OCI-LY7 (cell line): ENCODE data around the gene GOSR1. TPM values are rescaled to one million over a fixed set of nuclear protein-coding genes. Genes with fewer than 3 reads are reported as not detected.
A peak's percentile ranks its signal among the peaks of the same experiment; 100 is the strongest.
"Not testable (repeated sequence)": the region's sequence is repeated elsewhere in the genome, so short reads cannot be mapped to it uniquely, and the experiment has no call there.

Experiments used
- BruUV-seq: library from RNA; stranded (reverse); fragments of 400-500 nt; replicated peaks from 2 replicates; lab custom pipeline; 2021; lab: Mats Ljungman, UMichigan
- CTCF ChIA-PET: fragments of 300-600 bp; sonication (Branson Sonifier 250); formaldehyde crosslinking; loops from one replicate; lab custom pipeline; 2022; ENCODE audit warnings: antibody characterized with exemption; ENCODE audit not compliant: unreplicated experiment; lab: Charles Lee
- POLR2A ChIA-PET: fragments of 300-600 bp; sonication (Branson Sonifier 250); formaldehyde crosslinking; loops from one replicate; lab custom pipeline; 2022; ENCODE audit warnings: antibody characterized with exemption; lab: Charles Lee
- DNase-seq: peaks from one replicate; pipeline ENCODE4 v3.0.0-alpha.2; 2015; ENCODE audit warnings: low spot score
- H2AFZ ChIP-seq: fragments of 200-600 bp; sonication (generic), shearing (Covaris generic); 2 replicates; pipeline ENCODE4 v1.6.1; 2014; ENCODE audit warnings: mild to moderate bottlenecking, antibody characterized with exemption, low read length, moderate library complexity
- H3K27ac ChIP-seq: fragments of 200-600 bp; sonication (generic); 2 replicates; pipeline ENCODE4 v1.5.1; 2014; ENCODE audit warnings: mixed run types, low read depth, mild to moderate bottlenecking, moderate library complexity, low read length, inconsistent platforms; ENCODE audit not compliant: poor library complexity, severe bottlenecking
- H3K36me3 ChIP-seq: fragments of 200-600 bp; sonication (generic); 2 replicates; pipeline ENCODE4 v1.6.1; 2014; ENCODE audit warnings: mild to moderate bottlenecking, antibody characterized with exemption, low read length, moderate library complexity, mixed read lengths; ENCODE audit not compliant: insufficient read depth
- H3K4me1 ChIP-seq: fragments of 200-600 bp; sonication (generic); 2 replicates; pipeline ENCODE4 v1.5.1; 2014; ENCODE audit warnings: mild to moderate bottlenecking, low read length; ENCODE audit not compliant: insufficient read depth, poor library complexity, severe bottlenecking
- H3K4me2 ChIP-seq: fragments of 200-600 bp; sonication (generic); 2 replicates; pipeline ENCODE4 v1.6.1; 2014; ENCODE audit warnings: mild to moderate bottlenecking, low read length
- H3K4me3 ChIP-seq: fragments of 200-600 bp; sonication (generic); 2 replicates; pipeline ENCODE4 v1.5.1; 2014; ENCODE audit warnings: mild to moderate bottlenecking, low read depth, low read length; ENCODE audit not compliant: poor library complexity, severe bottlenecking
- H3K79me2 ChIP-seq: fragments of 200-600 bp; sonication (generic); 2 replicates; pipeline ENCODE4 v1.6.1; 2016; ENCODE audit warnings: low read depth, mild to moderate bottlenecking, low read length, moderate library complexity, mixed read lengths; ENCODE audit not compliant: insufficient read depth
- H3K9me2 ChIP-seq: fragments of 200-600 bp; sonication (generic); 2 replicates; pipeline ENCODE4 v1.6.1; 2016; ENCODE audit warnings: mild to moderate bottlenecking, low read length, mixed read lengths; ENCODE audit not compliant: insufficient read depth
- H3K9me3 ChIP-seq: fragments of 200-600 bp; sonication (generic); 2 replicates; pipeline ENCODE4 v1.6.1; 2014; ENCODE audit warnings: mild to moderate bottlenecking, mixed run types, low read length, mixed read lengths
- H4K20me1 ChIP-seq: fragments of 200-600 bp; sonication (generic); 2 replicates; pipeline ENCODE4 v1.6.1; 2014; ENCODE audit warnings: mild to moderate bottlenecking, antibody characterized with exemption, low read length, moderate library complexity, mixed read lengths; ENCODE audit not compliant: insufficient read depth
- CTCF ChIP-seq: fragments of 200-600 bp; sonication (generic); conservative IDR thresholded peaks from 2 replicates; pipeline ENCODE4 v1.5.1; 2014; ENCODE audit warnings: mild to moderate bottlenecking, antibody characterized with exemption, low read length, moderate library complexity, mixed read lengths
- EZH2phosphoT487 ChIP-seq: fragments of 200-600 bp; sonication (generic); IDR thresholded peaks from 2 replicates; pipeline ENCODE4 v1.6.1; 2018; ENCODE audit warnings: low read depth, borderline replicate concordance, mild to moderate bottlenecking, mixed run types, antibody characterized with exemption, low read length, moderate library complexity, mixed read lengths
- intact Hi-C: fragments of 100-400 bp; cut with micrococcal nuclease; formaldehyde crosslinking; loops from one replicate; pipeline ENCODE4 v1.10.0; 2022; ENCODE audit not compliant: unreplicated experiment
- total RNA-seq, 2 experiments: library from RNA; depleted of rRNA in 1 of 2; stranded (reverse); fragments of >200 nt in 1 of 2; shearing (Covaris generic) in 1 of 2; gene quantifications; 2 replicates each; pipeline ENCODE4 v1.2.3, GENCODE V29; 2014 to 2022

The GOSR1 gene
- total RNA-seq, 2 experiments from 2014 or later = 15.9 to 49.8 TPM

- Histone ChIP-seq H4K20me1 (no peaks in the 10 kb centered on the region), H3K4me1 (peaks cover 9% of the 10 kb centered on the region), H3K4me3 (no peak overlapping the region), H3K79me2 (no peaks in the 10 kb centered on the region), H3K27ac (no peak overlapping the region), H2AFZ (no peak overlapping the region), H3K4me2 (peak overlapping the region; percentile 25; the same call in 1 of the 2 replicates), H3K9me3 (no peaks in the 10 kb centered on the region), H3K36me3 (no peaks in the 10 kb centered on the region), H3K9me2 (no peaks in the 10 kb centered on the region)
- BruUV-seq = no TSS peak
- intact Hi-C loops = loop anchor here (10.0 kb wide), 1 partner anchor 206 kb away; no protein-coding TSS in a partner anchor
- TF ChIP-seq CTCF (no peak), EZH2phosphoT487 (no peak)
- ChIA-PET CTCF (no interaction called here), POLR2A (interaction anchor here (0.7 kb wide), 1 partner anchor 398 kb away, joined by 3 read pairs; no protein-coding TSS in a partner anchor)
- DNase-seq = peak; percentile 61
Observed at GRCh38 chr17:30550512-30551273, 73.5 kb downstream of the GOSR1 start.

GRCh38 chr17:30551274-30551995 is 74.2 kb downstream of the GOSR1 start:
- POLR2A ChIA-PET = interaction anchor here (0.7 kb wide), 1 partner anchor 399 kb away, joined by 3 read pairs; no protein-coding TSS in a partner anchor
- H3K4me2 ChIP-seq = peak overlapping the region; percentile 25; the same call in 1 of the 2 replicates
- BruUV-seq, H3K36me3 ChIP-seq, H3K27ac ChIP-seq, H3K9me2 ChIP-seq, H3K79me2 ChIP-seq, H2AFZ ChIP-seq, H4K20me1 ChIP-seq, H3K4me1 ChIP-seq, H3K9me3 ChIP-seq, DNase-seq, H3K4me3 ChIP-seq, CTCF ChIA-PET: not testable (repeated sequence)
- intact Hi-C loops = loop anchor here (10.0 kb wide), 1 partner anchor 207 kb away; no protein-coding TSS in a partner anchor

GRCh38 chr17:30551996-30552339 is 74.8 kb downstream of the GOSR1 start:
- POLR2A ChIA-PET = no interaction called here
- DNase-seq = no peak
- H3K4me3 ChIP-seq = no peak overlapping the region
- no peaks in the 10 kb centered on the region for H4K20me1 ChIP-seq
- H3K36me3 ChIP-seq = no peaks in the 10 kb centered on the region
- intact Hi-C loops = loop anchor here (10.0 kb wide), 1 partner anchor 207 kb away; no protein-coding TSS in a partner anchor
- BruUV-seq = no TSS peak
- H2AFZ ChIP-seq = no peak overlapping the region
- H3K9me3 ChIP-seq = no peaks in the 10 kb centered on the region
- CTCF ChIA-PET = no interaction called here
- H3K79me2 ChIP-seq = no peaks in the 10 kb centered on the region
- no peak overlapping the region for H3K4me2 ChIP-seq
- TF ChIP-seq EZH2phosphoT487 (no peak), CTCF (no peak)
- H3K9me2 ChIP-seq = no peaks in the 10 kb centered on the region
- no peak overlapping the region for H3K27ac ChIP-seq
- peaks cover 9% of the 10 kb centered on the region for H3K4me1 ChIP-seq
